GM19397 (cell line): ENCODE measurements around the gene PRR5.
"Not testable (repeated sequence)": the region's sequence is repeated elsewhere in the genome, so short reads cannot be mapped to it uniquely, and the experiment has no call there.

ENCODE experiments used
- ATAC-seq: cut with Tn5 transposase; IDR thresholded peaks from one replicate; pipeline ENCODE4 v1.9.1; 2021; ENCODE audit warnings: mild to moderate bottlenecking, moderate library complexity; ENCODE audit not compliant: unreplicated experiment

Gene PRR5

GRCh38 chr22:44701824-44702478 is at the start of gene PRR5:
Gene PRR5 (plus strand): TSS chr22:44702204. CDS start chr22:44702475, 271 bp downstream.
- peak; percentile 77 for ATAC-seq

DNA sequence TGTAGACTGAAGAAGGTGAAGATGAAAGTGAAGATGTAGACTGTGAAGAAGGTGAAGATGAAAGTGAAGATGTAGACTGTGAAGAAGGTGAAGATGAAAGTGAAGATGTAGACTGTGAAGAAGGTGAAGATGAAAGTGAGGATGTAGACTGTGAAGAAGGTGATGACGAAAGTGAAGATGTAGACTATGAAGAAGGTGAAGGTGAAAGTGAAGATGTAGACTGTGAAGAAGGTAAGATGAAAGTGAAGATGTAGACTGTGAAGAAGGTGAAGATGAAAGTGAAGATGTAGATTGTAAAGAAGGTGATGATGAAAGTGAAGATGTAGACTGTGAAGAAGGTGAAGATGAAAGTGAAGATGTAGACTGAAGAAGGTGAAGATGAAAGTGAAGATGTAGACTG is 49.1 kb upstream of the PRR5 start:
- not testable (repeated sequence) for ATAC-seq

GRCh38 chr22:44658311-44658953 is 43.6 kb upstream of the PRR5 start:
- ATAC-seq = no peak

DNA sequence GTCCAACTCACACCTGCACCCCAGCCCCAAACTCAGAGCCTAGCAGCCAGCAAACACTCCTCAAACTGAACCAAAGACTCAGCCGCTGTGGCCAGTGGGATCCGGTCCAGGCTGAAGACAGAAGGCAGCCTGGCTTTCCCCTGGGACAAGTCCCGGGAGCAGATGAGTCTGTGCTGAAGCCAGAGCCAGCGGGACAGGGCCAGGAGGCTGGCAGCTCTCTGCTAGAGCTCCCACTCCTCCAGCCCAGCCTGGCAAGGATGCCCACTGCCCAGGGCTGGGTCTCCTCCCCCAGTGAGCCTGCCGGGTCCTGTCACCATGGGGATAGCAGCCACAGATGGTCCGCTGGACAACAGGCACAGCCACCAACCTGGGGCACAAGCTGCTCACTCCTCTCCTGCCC is 42.9 kb upstream of the PRR5 start:
- ATAC-seq = no peak

DNA sequence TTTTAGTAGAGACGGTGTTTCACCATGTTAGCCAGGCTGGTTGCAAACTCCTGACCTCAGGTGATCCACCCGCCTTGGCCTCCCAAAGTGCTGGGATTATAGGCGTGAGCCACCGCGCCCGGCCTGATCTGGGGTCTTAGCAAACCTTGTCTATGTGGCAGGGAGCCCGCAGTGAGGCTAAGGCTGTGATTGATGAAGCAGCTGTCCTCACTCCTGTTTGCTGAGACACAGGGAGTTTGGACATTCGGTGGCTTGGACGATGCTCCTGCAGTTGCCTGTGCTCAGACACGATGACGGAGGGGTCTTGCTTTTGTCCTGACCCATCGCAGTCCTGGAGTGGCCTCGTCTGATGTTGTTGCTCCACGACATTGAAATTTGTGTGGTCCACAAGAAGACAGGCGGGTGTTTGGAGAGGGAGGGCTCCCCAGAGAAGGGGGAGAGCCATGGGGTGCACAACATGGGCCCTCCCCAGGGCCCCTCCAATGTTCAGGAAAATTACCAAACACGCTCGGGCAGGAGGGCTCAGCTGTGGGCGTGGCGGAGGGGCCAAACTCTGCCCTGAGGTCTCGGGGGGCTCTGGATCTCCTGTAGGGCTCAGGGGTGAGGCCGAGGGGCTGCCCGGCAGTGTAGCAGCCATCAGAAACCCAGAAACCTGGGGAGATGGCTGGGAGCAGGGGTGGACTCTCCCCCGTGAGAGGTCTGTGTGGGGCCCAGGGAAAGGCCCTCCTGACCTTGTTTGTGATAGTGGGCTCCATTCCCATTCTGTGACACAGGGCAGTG is 41.8 kb upstream of the PRR5 start:
- no peak for ATAC-seq

- ATAC-seq = no peak
These were observed 40.9 kb upstream of the PRR5 start for GRCh38 chr22:44661070-44661469.

GRCh38 chr22:44661659-44662569 is 40.1 kb upstream of the PRR5 start:
- ATAC-seq = no peak

DNA sequence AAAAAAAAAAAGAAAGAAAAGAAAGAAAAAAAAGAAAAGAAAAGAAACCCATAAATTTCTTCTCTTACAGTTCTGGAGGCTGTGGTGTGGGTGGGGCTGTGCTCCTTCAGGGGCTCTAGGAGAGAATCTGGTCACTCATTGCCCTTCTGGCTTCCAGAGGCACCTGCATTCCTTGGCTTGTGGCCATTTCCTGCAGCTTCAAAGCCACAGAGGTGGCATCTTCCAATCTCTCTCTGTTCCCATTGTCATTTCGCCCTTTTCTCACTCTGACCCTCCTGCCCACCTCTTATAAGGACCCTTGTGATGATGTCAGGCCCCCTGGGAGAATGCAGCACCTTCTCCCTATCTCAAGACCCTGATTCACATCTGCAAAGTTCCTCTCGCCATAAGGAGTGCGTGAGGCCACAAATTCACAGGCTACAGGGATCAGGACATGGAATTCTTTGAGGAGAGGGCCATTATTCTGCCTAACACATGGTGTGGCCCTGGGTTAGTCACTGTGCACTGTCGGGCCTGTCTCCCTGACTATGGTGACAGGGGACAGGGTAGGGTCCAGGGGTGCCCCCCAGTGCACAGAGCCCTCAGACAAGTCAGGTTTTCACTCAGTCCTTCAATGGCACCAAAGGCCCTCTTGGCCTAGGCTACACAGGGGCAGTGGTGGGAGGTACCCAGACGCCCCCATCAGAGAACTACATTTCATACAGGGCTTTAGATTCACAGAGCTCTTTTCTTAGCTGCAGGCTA is 38.6 kb upstream of the PRR5 start:
- no peak for ATAC-seq

DNA sequence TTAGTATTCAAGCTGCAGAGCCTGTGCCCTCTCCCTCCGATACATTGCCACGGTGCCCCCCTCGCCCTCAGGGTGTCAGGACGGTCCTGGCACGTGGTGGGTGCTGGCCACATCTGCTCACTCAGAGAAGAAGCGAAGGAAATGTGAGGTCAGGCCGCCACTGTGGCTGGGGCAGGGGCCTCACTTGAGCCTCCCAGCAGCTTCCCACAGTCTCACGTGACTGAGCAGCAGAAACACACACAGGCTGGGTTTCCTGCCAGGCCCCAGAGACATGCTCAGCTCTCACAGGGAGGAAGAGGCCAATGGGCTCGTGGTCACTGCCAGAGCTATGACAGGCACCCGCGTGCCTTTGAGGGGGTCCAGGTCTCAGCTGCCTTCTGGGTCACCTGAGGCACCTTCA is 37.9 kb upstream of the PRR5 start:
- ATAC-seq = peak; percentile 57

GRCh38 chr22:44665115-44665514 is 36.9 kb upstream of the PRR5 start:
- no peak for ATAC-seq

- no peak for ATAC-seq
These were observed 35.8 kb upstream of the PRR5 start for GRCh38 chr22:44666207-44666585.

GRCh38 chr22:44667276-44667675 is 34.7 kb upstream of the PRR5 start:
- ATAC-seq = no peak

DNA sequence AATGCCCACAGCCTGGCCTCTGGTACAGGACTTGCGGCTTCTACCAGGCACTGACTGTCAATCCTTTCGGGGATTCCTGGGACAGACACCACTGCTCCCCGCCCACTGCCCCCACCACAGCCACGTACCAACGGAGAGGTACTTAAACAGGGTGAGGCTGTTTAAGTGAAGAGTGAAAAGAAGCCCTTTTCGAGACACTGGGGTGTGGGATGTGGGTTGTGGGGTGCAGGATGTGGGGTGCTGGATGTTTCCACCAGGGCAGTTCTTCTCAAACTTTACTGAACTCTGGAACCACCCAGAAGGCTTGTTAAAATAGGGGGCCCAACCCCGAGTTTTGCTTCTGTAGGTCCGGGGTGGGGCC is 34.2 kb upstream of the PRR5 start:
- ATAC-seq = no peak

DNA sequence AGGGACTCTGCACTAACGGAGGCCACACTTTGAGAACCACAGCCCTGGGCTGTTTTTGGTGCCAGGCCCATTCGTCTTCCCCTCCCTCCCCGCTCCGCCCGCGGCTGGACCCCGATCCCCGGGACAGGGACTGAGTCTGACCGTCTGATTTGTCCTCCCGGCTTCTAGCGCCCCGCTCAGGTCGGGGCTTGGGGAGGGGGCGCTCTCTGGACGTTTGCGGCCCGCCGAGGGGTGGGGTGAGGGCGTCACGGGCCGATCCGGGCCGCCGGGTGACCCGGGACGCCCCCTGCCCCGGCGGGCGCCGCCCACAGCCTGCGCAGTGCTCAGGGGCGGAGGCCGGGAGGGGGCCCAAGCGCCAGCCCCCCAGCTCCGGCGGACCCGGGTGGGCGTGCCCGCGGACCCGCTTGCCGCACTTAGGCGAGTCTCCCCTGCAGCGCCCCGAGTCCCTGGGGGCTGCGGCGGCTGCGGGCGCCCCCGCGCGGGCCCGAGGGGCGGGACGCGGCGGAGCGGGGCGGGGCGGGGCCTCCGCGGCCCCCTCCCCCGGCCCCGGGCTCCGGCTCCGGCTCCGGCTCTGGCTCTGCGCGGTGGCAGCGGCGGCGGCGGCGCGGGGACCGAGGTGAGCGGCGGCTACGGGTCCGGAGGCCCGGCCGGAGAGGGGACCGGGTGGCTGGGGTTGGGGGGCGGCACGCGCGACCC is 33.7 kb upstream of the PRR5 start:
- ATAC-seq = no peak

DNA sequence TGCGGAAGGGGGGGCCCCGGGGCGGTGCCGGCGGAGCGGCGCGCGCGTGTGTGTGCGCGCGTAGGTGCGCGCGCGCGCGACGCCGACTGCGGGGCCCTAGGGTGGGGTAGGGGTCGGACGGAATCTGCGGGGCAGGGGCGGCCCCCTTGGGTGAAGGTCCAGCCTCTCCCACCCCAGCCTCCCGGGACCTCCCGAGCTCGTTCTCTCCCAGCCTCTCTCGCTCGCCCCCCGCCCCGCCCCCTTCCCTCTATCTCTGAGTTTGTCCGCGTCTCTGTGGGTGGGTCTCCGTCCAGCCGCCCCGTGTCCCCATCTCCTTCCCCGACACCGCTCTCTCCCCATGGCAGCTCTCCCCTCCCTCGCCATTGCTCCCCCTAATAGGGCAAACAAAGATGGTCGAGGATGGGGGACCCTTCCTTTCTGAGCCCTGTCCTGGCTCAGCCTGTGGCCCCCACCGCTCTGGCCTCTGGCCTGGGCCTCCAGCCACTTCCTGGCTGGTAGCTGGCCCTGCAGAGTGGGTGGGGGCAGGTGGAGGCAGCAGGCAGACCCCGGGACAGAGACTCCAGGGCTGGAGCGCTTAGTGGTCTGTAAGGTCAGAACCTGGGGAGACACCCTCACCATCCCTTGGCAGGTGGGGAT is 33.0 kb upstream of the PRR5 start:
- no peak for ATAC-seq

DNA sequence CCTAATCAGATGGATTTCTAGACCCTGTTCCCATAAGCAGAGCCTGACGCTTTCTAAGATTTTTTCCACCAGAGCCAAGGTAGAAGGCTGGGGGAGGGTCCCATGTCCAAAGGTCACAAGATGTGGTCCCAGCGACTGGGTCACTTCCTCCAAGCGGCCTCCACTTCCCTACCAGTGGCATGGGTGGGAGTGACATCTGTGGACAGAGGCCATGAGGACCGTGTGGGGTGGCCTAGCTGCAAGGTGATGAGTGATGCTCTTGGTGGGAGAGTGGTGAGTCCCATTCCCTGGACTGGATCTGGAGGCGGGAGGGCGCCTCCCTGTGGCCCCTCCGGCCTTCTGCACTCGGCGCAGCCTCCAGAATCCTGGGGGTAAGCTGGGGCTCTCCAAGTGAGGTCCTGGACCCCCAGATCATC is 32.4 kb upstream of the PRR5 start:
- ATAC-seq = no peak

DNA sequence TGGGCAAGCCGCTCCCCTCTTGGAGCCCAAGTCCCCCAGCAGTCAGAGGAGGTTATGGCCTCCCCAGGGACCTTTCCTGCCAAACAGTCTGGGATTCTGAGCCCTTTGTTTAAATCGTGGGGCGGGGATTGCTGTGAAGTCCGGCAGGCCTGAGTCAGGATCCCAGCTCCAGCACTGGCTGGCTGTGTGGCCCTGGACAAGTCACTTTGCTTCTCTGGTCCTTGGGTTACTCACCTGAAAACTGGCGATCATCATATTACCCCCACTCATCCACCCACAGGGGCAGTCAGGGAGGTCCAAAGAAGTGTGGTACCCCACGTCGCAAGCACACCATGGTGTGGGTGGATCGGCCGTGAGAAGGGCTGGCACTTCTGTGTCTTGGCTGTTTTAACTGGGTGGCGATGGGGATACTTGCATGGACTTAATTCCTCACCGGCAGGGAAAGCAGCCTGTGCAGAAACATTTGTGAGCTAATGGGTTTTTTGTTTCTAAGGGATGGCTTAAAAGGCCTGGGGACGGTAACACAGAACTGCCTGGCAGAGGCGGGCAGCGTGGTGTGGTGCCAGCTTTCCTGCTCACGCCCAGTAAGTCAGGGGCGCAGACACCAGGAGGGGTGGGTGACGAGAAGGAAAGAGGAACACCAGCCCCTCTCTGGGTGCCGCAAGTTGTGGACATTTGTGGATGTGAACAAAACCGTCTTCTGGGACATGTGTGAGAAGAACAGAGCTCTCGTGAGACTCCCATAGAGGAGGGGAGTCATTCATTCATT is 31.6 kb upstream of the PRR5 start:
- no peak for ATAC-seq

- ATAC-seq = no peak
These were observed 30.3 kb upstream of the PRR5 start for GRCh38 chr22:44671742-44672141.

- no peak for ATAC-seq
These were observed 29.4 kb upstream of the PRR5 start for GRCh38 chr22:44672632-44673031.
